Left kidney (tissue), 8 donors: Measurements from ENCODE around the gene PODNL1. TPM values are rescaled to one million over a fixed set of nuclear protein-coding genes. Genes with fewer than 3 reads are reported as not detected.
A peak's percentile ranks its signal among the peaks of the same experiment; 100 is the strongest.

ENCODE experiments used
- DNase-seq: peaks from one replicate; pipeline ENCODE4 v3.0.0-alpha.2; 2013
- long read RNA-seq, 8 donors: transcript quantifications; one replicate each; lab custom pipeline, GENCODE V29; 2026
- polyA plus RNA-seq: library from polyadenylated mRNA; unstranded; fragments of 120-200 nt; gene quantifications from one replicate; pipeline ENCODE4 v1.2.1, GENCODE V29; 2013; ENCODE audit not compliant: insufficient read length

Gene PODNL1
- polyA plus RNA-seq = 1.2 TPM
- long read RNA-seq, donor 1, partial matches to known transcripts = 0 of 1 reads
- long read RNA-seq, donor 1, other reads (novel, unspliced or antisense) = 0 of 1 reads
- long read RNA-seq, donor 2 = 0 reads
- long read RNA-seq, donor 3, partial matches to known transcripts = 0 of 1 reads
- long read RNA-seq, donor 3, other reads (novel, unspliced or antisense) = 0 of 1 reads
- long read RNA-seq, donor 4 = 0 reads
- long read RNA-seq, donor 5, partial matches to known transcripts = 21 of 21 reads
- long read RNA-seq, donor 5, other reads (novel, unspliced or antisense) = 0 of 21 reads
- long read RNA-seq, donor 6 = 0 reads
- long read RNA-seq, donor 7 = 0 reads
- long read RNA-seq, donor 8 = 0 reads

- no peak for DNase-seq
Measured at GRCh38 chr19:13938301-13939064, at the start of gene PODNL1. Gene PODNL1, minus strand, starts transcription at chr19:13938417. Its CDS starts 236 bp downstream, at chr19:13938181.

GRCh38 chr19:13987101-13987890 is 49.1 kb upstream of the PODNL1 start:
- DNase-seq = no peak

- DNase-seq = peak; percentile 63
Measured at GRCh38 chr19:13986348-13986904, 48.2 kb upstream of the PODNL1 start.

- DNase-seq = no peak
Measured at GRCh38 chr19:13985771-13986347, 47.6 kb upstream of the PODNL1 start.

GRCh38 chr19:13984875-13985741 is 46.9 kb upstream of the PODNL1 start:
- DNase-seq = no peak

- no peak for DNase-seq
Measured at GRCh38 chr19:13984186-13984585, 46.0 kb upstream of the PODNL1 start.

GRCh38 chr19:13983213-13983889 is 45.1 kb upstream of the PODNL1 start:
- DNase-seq = no peak

GRCh38 chr19:13982773-13983172 is 44.6 kb upstream of the PODNL1 start:
- no peak for DNase-seq

GRCh38 chr19:13981988-13982501 is 43.8 kb upstream of the PODNL1 start:
- DNase-seq = no peak

- DNase-seq = no peak
Measured at GRCh38 chr19:13981467-13981866, 43.2 kb upstream of the PODNL1 start.

GRCh38 chr19:13981021-13981420 is 42.8 kb upstream of the PODNL1 start:
- DNase-seq = no peak

- DNase-seq = no peak
Measured at GRCh38 chr19:13980340-13980739, 42.1 kb upstream of the PODNL1 start.

GRCh38 chr19:13979686-13980085 is 41.5 kb upstream of the PODNL1 start:
- DNase-seq = no peak

GRCh38 chr19:13979244-13979615 is 41.0 kb upstream of the PODNL1 start:
- DNase-seq = no peak

- DNase-seq = peak; percentile 82
Measured at GRCh38 chr19:13978351-13979243, 40.4 kb upstream of the PODNL1 start.

GRCh38 chr19:13977803-13978202 is 39.6 kb upstream of the PODNL1 start:
- DNase-seq = no peak

GRCh38 chr19:13976446-13976845 is 38.2 kb upstream of the PODNL1 start:
- no peak for DNase-seq

GRCh38 chr19:13975870-13976269 is 37.7 kb upstream of the PODNL1 start:
- no peak for DNase-seq

GRCh38 chr19:13974073-13974472 is 35.9 kb upstream of the PODNL1 start:
- peak; percentile 70 for DNase-seq
